ENCODE measurements around the gene PNP. TPM values are rescaled to one million over a fixed set of nuclear protein-coding genes. Genes with fewer than 3 reads are reported as not detected.
"Not testable (repeated sequence)": the region's sequence is repeated elsewhere in the genome, so short reads cannot be mapped to it uniquely, and the experiment has no call there.

Gene PNP
- total RNA-seq, 1 donor from 2014 or later = 32.8 TPM

DNA sequence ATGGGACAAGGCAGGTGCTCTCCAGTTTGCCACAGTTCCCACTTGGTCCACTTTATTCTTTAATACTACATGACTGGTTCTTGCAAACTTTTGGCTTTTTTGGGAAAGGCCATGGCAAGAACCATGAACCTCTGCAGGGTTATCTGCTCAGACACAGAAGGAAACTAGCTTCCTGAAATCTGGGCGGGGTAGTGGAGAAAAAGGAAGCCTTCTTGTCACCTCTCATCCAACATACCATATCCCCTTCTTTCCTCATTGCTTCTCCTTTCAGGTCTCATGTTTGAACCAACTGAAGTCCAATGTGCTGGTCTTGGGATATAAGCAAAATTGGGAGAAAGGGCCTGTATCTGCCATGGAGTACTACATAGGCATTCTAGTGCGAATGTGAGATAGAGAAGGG, 27.7 kb upstream of the PNP start:
- no peak overlapping the region for H3K4me3 ChIP-seq
- H3K9me3 ChIP-seq = no peaks in the 10 kb centered on the region
- DNase-seq (no peak), ATAC-seq (peak; percentile 24)
- no peaks in the 10 kb centered on the region for H3K27me3 ChIP-seq
- H3K27ac ChIP-seq = no peak overlapping the region
- TF ChIP-seq, protein P1, sequence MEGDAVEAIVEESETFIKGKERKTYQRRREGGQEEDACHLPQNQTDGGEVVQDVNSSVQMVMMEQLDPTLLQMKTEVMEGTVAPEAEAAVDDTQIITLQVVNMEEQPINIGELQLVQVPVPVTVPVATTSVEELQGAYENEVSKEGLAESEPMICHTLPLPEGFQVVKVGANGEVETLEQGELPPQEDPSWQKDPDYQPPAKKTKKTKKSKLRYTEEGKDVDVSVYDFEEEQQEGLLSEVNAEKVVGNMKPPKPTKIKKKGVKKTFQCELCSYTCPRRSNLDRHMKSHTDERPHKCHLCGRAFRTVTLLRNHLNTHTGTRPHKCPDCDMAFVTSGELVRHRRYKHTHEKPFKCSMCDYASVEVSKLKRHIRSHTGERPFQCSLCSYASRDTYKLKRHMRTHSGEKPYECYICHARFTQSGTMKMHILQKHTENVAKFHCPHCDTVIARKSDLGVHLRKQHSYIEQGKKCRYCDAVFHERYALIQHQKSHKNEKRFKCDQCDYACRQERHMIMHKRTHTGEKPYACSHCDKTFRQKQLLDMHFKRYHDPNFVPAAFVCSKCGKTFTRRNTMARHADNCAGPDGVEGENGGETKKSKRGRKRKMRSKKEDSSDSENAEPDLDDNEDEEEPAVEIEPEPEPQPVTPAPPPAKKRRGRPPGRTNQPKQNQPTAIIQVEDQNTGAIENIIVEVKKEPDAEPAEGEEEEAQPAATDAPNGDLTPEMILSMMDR (IDR thresholded peaks at IDR 0.05) = no peak
- intact Hi-C loops (cut with DNase I) = no loop called here
- peaks cover 14% of the 10 kb centered on the region for H3K36me3 ChIP-seq
- no peaks in the 10 kb centered on the region for H3K4me1 ChIP-seq

GRCh38 chr14:20443650-20444049, 25.6 kb upstream of the PNP start:
- H3K27me3 ChIP-seq; H3K4me1 ChIP-seq; intact Hi-C loops (cut with DNase I); H3K9me3 ChIP-seq; H3K4me3 ChIP-seq; ATAC-seq; DNase-seq: not testable (repeated sequence)
- H3K27ac ChIP-seq = peak overlapping the region; percentile 47
- peaks cover 36% of the 10 kb centered on the region for H3K36me3 ChIP-seq

GRCh38 chr14:20446889-20447288, 22.3 kb upstream of the PNP start:
- no peaks in the 10 kb centered on the region for H3K4me1 ChIP-seq
- H3K9me3 ChIP-seq = no peaks in the 10 kb centered on the region
- intact Hi-C loops (cut with DNase I) = no loop called here
- no peaks in the 10 kb centered on the region for H3K27me3 ChIP-seq
- H3K4me3 ChIP-seq = no peak overlapping the region
- H3K36me3 ChIP-seq = peaks cover 69% of the 10 kb centered on the region
- TF ChIP-seq, protein P1 (IDR thresholded peaks at IDR 0.05) = no peak
- no peak for ATAC-seq
- no peak for DNase-seq
- H3K27ac ChIP-seq = no peak overlapping the region

- Histone ChIP-seq H3K36me3 (peaks cover 64% of the 10 kb centered on the region), H3K4me1 (peaks cover 27% of the 10 kb centered on the region)
- H3K9me3 ChIP-seq; intact Hi-C loops (cut with DNase I); DNase-seq; H3K27me3 ChIP-seq; H3K27ac ChIP-seq; ATAC-seq; H3K4me3 ChIP-seq: not testable (repeated sequence)
These were observed 16.4 kb upstream of the PNP start for GRCh38 chr14:20452831-20453230.

DNA sequence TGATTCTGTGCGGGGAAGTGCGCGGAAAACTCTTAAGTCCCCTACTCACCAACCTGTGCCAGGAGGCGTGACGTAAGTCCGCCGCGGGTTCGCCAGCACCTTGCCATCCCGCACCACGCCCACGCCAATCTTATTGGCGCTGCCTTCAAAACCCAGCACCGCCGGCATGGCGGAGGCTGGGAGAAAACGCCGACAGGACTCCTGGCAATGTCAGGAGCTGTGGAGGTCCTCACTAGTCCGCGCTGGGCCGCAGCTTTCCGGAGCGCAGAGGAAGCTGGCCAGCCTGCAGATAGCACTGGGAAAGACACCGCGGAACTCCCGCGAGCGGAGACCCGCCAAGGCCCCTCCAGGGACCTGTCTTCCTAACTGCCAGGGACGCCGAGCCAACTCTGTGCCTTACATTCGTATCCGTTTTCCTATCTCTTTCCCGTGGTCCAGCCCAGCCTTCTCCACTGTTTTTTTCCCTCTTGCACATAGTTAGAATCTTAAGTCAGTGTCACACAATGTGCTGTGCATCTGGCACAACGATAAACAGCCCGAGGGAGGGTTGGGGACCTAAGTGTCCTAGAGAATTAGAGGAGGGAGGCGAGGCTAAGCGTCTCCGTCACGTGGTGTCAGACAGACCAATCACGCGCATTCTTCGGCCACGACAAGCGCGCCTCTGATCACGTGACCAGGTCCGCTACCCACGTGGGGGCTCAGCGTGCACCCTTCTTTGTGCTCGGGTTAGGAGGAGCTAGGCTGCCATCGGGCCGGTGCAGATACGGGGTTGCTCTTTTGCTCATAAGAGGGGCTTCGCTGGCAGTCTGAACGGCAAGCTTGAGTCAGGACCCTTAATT, 14.5 kb upstream of the PNP start, which contains the start of the genes APEX1 and OSGEP:
TSS of gene APEX1 (plus strand) at position 711 of the 839 bp plus-strand sequence. CDS start 420 bp downstream, outside the sequence.
TSS of gene OSGEP (minus strand) at position 297 of the 839 bp plus-strand sequence. CDS start at position 168, 129 bp downstream.
- Histone ChIP-seq H3K4me3 (peak within 1 kb of the TSS; percentile 74), H3K27ac (peak within 1 kb of the TSS; percentile 92), H3K27me3 (no peaks in the 10 kb centered on the region), H3K36me3 (peaks cover 64% of the 10 kb centered on the region), H3K9me3 (no peaks in the 10 kb centered on the region), H3K4me1 (peaks cover 35% of the 10 kb centered on the region)
- peak; percentile 99 for DNase-seq
- TF ChIP-seq, protein P1 (IDR thresholded peaks at IDR 0.05) = no peak
- peak; percentile 93 for ATAC-seq
- intact Hi-C loops (cut with DNase I) = no loop called here

DNA sequence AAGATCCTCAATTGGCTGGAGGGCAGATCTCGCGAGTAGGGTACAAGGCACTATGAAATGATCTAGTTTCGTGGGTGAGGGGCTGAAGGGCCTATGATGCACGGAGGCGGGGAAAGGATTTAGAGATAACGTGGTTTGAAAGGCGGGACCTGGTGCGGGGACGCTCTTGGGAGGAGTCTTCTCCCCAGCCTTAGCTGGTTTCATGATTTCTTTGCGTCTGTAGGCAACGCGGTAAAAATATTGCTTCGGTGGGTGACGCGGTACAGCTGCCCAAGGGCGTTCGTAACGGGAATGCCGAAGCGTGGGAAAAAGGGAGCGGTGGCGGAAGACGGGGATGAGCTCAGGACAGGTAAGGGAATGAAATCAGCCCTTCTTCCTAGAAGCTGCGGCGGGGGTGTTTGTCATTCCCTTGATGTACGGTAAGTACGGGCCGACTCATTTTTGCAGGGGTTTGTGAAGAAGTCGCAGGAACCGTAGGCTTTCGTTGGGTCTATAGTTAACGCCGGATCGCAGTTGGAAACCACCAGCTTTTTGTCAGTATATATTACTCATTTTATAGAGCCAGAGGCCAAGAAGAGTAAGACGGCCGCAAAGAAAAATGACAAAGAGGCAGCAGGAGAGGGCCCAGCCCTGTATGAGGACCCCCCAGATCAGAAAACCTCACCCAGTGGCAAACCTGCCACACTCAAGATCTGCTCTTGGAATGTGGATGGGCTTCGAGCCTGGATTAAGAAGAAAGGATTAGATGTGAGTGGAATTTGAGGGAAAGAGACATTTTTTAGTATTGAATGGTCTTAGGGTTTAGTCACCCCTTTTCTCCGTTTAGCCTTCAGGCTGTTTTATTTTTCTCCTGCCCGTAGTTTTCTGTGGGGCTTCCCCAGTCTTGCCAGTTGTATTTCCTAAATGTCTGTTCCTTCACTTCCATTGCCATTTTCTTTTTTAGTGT, 13.6 kb upstream of the PNP start:
- peaks cover 62% of the 10 kb centered on the region for H3K36me3 ChIP-seq
- H3K9me3 ChIP-seq = no peaks in the 10 kb centered on the region
- peaks cover 43% of the 10 kb centered on the region for H3K4me1 ChIP-seq
- ATAC-seq (peak; percentile 69), DNase-seq (no peak)
- peak overlapping the region; percentile 92 for H3K27ac ChIP-seq
- peak overlapping the region; percentile 74 for H3K4me3 ChIP-seq
- H3K27me3 ChIP-seq = no peaks in the 10 kb centered on the region
- intact Hi-C loops (cut with DNase I) = no loop called here
- TF ChIP-seq, protein P1 (IDR thresholded peaks at IDR 0.05) = no peak
